SK-N-SH (cell line): ENCODE measurements around the gene FNDC4. TPM values are rescaled to one million over a fixed set of nuclear protein-coding genes. Genes with fewer than 3 reads are reported as not detected.

Source experiments
- CTCF ChIA-PET: fragments of 300-600, 350-600 bp; formaldehyde crosslinking; extraction: SDS; loops from one replicate; lab custom pipeline; 2021; lab: Yijun Ruan, JAX
- POLR2A ChIA-PET: fragments of 350-600 bp; sonication (Branson Sonifier 250); formaldehyde crosslinking; extraction: SDS; loops from one replicate; lab custom pipeline; 2020; ENCODE audit warnings: antibody characterized with exemption, inconsistent platforms; lab: Yijun Ruan, JAX
- DNase-seq: peaks from one replicate; pipeline ENCODE4 v3.0.0; 2012
- H2AFZ ChIP-seq: fragments of 200-600 bp; sonication (generic); 2 replicates; pipeline ENCODE4 v1.8.1; 2016; ENCODE audit warnings: antibody characterized with exemption, mild to moderate bottlenecking, low read depth
- H3F3A ChIP-seq: fragments of 200-600 bp; sonication (generic); replicated peaks from 2 replicates; pipeline ENCODE3; 2016; ENCODE audit warnings: antibody characterized with exemption, mild to moderate bottlenecking; ENCODE audit not compliant: insufficient read depth
- H3K27ac ChIP-seq, 2 experiments: fragments of 200-500 bp in 1 of 2; fragments of 200-600 bp in 1 of 2; sonication (Bioruptor generic) in 1 of 2; sonication (generic), shearing (Covaris generic) in 1 of 2; 2 replicates each; pipeline versions ENCODE4 v1.5.1 to v1.6.1; 2014 to 2016; ENCODE audit warnings: low read depth in 2 of 2, inconsistent platforms in 1 of 2, low read length in 1 of 2, mild to moderate bottlenecking in 1 of 2, mixed read lengths in 1 of 2
- H3K27me3 ChIP-seq: fragments of 200-600 bp; sonication (generic), shearing (Covaris generic); 2 replicates; pipeline ENCODE4 v1.6.1; 2016; ENCODE audit warnings: mixed run types; ENCODE audit not compliant: insufficient read depth
- H3K36me3 ChIP-seq, 2 experiments: fragments of 200-500 bp in 1 of 2; fragments of 200-600 bp in 1 of 2; sonication (Bioruptor generic) in 1 of 2; sonication (generic) in 1 of 2; replicated peaks in 1 of 2; 2 replicates each; pipeline versions ENCODE3 to v1.5.1; 2014 to 2016; ENCODE audit warnings: low read length in 1 of 2, mild to moderate bottlenecking in 1 of 2; ENCODE audit not compliant: insufficient read depth in 2 of 2, control insufficient read depth in 1 of 2
- H3K4me1 ChIP-seq, 2 experiments: fragments of 200-500 bp in 1 of 2; fragments of 200-600 bp in 1 of 2; sonication (Bioruptor generic) in 1 of 2; sonication (generic), shearing (Covaris generic) in 1 of 2; 2 replicates each; pipeline versions ENCODE4 v1.5.1 to v1.6.1; 2014 to 2016; ENCODE audit warnings: low read depth in 1 of 2, low read length in 1 of 2, mixed run types in 1 of 2; ENCODE audit not compliant: insufficient read depth in 2 of 2, control insufficient read depth in 1 of 2
- H3K4me2 ChIP-seq: fragments of 200-600 bp; sonication (generic), shearing (Covaris generic); 2 replicates; pipeline ENCODE4 v1.6.1; 2017; ENCODE audit warnings: mixed run types
- H3K4me3 ChIP-seq, 2 experiments: fragments of 200-500 bp in 1 of 2; fragments of 200-600 bp in 1 of 2; sonication (Bioruptor generic) in 1 of 2; sonication (generic), shearing (Covaris generic) in 1 of 2; 2 replicates each; pipeline versions ENCODE4 v1.5.1 to v1.8.1; 2014 to 2016; ENCODE audit warnings: low read depth in 2 of 2, inconsistent platforms in 1 of 2, low read length in 1 of 2, mild to moderate bottlenecking in 1 of 2, mixed read lengths in 1 of 2, moderate library complexity in 1 of 2
- H3K79me2 ChIP-seq: fragments of 200-600 bp; sonication (generic); 2 replicates; pipeline ENCODE4 v1.8.1; 2017; ENCODE audit warnings: mild to moderate bottlenecking; ENCODE audit not compliant: insufficient read depth
- H3K9ac ChIP-seq: fragments of 200-600 bp; sonication (generic); 2 replicates; pipeline ENCODE4 v1.6.1; 2017; ENCODE audit warnings: mixed run types
- H3K9me2 ChIP-seq: fragments of 200-600 bp; sonication (generic); 2 replicates; pipeline ENCODE4 v1.6.1; 2017; ENCODE audit warnings: mixed run types
- H3K9me3 ChIP-seq: fragments of 200-600 bp; sonication (generic); 2 replicates; pipeline ENCODE4 v1.6.1; 2017; ENCODE audit warnings: mixed run types, mild to moderate bottlenecking, moderate library complexity
- H4K20me1 ChIP-seq: fragments of 200-600 bp; sonication (generic); 2 replicates; pipeline ENCODE4 v1.6.1; 2017; ENCODE audit warnings: mild to moderate bottlenecking, mixed run types; ENCODE audit not compliant: insufficient read depth
- ELF1 ChIP-seq: IDR thresholded peaks from 2 replicates; pipeline ENCODE4 v1.4.0; 2012
- EZH2phosphoT487 ChIP-seq: fragments of 200-600 bp; sonication (generic); IDR thresholded peaks from 2 replicates; pipeline ENCODE4 v1.6.1; 2017; ENCODE audit warnings: low read depth, mixed run types, mild to moderate bottlenecking, antibody characterized with exemption, moderate library complexity, borderline replicate concordance
- FOSL2 ChIP-seq: IDR thresholded peaks from 2 replicates; pipeline ENCODE4 v1.4.0; 2012; ENCODE audit warnings: low read depth, mild to moderate bottlenecking, moderate library complexity, borderline replicate concordance
- GATA2 ChIP-seq: sonication (generic); formaldehyde crosslinking; IDR thresholded peaks from 2 replicates; pipeline ENCODE4 v1.5.0; 2020; ENCODE audit warnings: mild to moderate bottlenecking, missing genetic modification reagents
- JUND ChIP-seq: IDR thresholded peaks from 2 replicates; pipeline ENCODE4 v1.4.0; 2012
- MXI1 ChIP-seq: IDR thresholded peaks from 2 replicates; pipeline ENCODE4 v1.6.1; 2012; ENCODE audit warnings: mild to moderate bottlenecking, low read depth, low read length, improper control_type of control experiment
- NFIC ChIP-seq: IDR thresholded peaks from 2 replicates; pipeline ENCODE4 v1.4.0; 2012; ENCODE audit warnings: borderline replicate concordance
- NRF1 ChIP-seq: IDR thresholded peaks from 2 replicates; pipeline ENCODE4 v1.6.1; 2012; ENCODE audit warnings: low read depth, mild to moderate bottlenecking, low read length
- POLR2AphosphoS5 ChIP-seq: IDR thresholded peaks from 2 replicates; pipeline ENCODE4 v1.6.1; 2012; ENCODE audit warnings: low read depth, low read length
- RXRA ChIP-seq: IDR thresholded peaks from 2 replicates; pipeline ENCODE4 v1.4.0; 2012; ENCODE audit warnings: low read depth, mild to moderate bottlenecking, borderline replicate concordance
- SIN3A ChIP-seq: IDR thresholded peaks from 2 replicates; pipeline ENCODE4 v1.6.1; 2012; ENCODE audit warnings: low read depth, mild to moderate bottlenecking, low read length, moderate library complexity, borderline replicate concordance
- TCF12 ChIP-seq: IDR thresholded peaks from 2 replicates; pipeline ENCODE4 v1.4.0; 2012
- WGBS: methylation state at CpG from one replicate; pipeline ENCODE4 v1.1.6; 2017; ENCODE audit warnings: low lambda C conversion rate; 5-methylcytosine and 5-hydroxymethylcytosine counted together
- polyA plus RNA-seq, 3 experiments: library from polyadenylated mRNA; depleted of rRNA; stranded (reverse); fragments of >200 nt; gene quantifications; 2 replicates each; pipeline ENCODE4 v1.2.3, GENCODE V29; 2012
- TF ChIP-seq, protein P1 (sequence below): fragments of 150-350 bp; IDR thresholded peaks from 2 replicates; pipeline ENCODE4 v1.6.1; 2016; ENCODE audit warnings: mild to moderate bottlenecking, low read depth, low read length
- TF ChIP-seq, protein P2 (sequence below): IDR thresholded peaks from 2 replicates; pipeline ENCODE4 v1.4.0; 2012; ENCODE audit warnings: low read depth
- TF ChIP-seq, protein P3 (sequence below): IDR thresholded peaks from 2 replicates; pipeline ENCODE4; 2012
- TF ChIP-seq, protein P4 (sequence below): IDR thresholded peaks from 2 replicates; pipeline ENCODE4 v1.4.0; 2012; ENCODE audit warnings: low read depth, borderline replicate concordance

FNDC4 gene
- polyA plus RNA-seq, 1 of the 3 experiments (the other 2 are of a cell fraction): 27.0 TPM

DNA sequence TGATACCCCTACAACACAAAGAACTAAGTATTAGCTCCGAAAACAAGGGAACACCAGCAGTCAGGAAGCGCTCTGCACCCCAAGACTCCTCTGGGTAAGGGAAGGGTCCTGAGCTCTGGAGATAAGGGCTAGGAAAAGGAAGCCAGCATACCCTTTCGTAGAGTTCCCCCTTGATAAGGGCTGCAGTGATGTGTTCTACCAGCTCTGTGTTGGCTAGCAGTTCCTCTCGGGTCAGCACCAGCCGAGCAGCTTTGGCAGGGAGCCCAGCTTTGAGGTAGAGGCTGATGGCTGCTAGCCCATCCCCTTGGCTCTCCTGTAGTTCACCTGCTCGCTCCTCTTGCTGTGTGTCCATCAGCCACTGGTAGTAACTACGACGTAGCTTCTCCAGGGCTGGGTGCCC is 33.9 kb downstream of the FNDC4 start:
- Histone ChIP-seq H4K20me1 (no peaks in the 10 kb centered on the region), H3K27me3 (no peaks in the 10 kb centered on the region), H3K36me3 (peaks cover 15 to 28% of the 10 kb centered on the region in 2 experiments), H3K4me1 (no peaks in the 10 kb centered on the region), H2AFZ (no peak overlapping the region), H3K9me2 (no peaks in the 10 kb centered on the region), H3K9ac (no peak overlapping the region), H3K4me3 (no peak overlapping the region), H3K9me3 (no peaks in the 10 kb centered on the region), H3F3A (no peaks in the 10 kb centered on the region), H3K4me2 (no peak overlapping the region), H3K27ac (no peak overlapping the region)
- WGBS: 90% methylated on average over 7 of the region's 8 CpGs
- ChIA-PET POLR2A (no interaction called here), CTCF (interaction anchor here (0.7 kb wide), 1 partner anchor 53 kb away, joined by 3 read pairs; no protein-coding TSS in a partner anchor)
- DNase-seq: no peak
- TF ChIP-seq, protein P1, sequence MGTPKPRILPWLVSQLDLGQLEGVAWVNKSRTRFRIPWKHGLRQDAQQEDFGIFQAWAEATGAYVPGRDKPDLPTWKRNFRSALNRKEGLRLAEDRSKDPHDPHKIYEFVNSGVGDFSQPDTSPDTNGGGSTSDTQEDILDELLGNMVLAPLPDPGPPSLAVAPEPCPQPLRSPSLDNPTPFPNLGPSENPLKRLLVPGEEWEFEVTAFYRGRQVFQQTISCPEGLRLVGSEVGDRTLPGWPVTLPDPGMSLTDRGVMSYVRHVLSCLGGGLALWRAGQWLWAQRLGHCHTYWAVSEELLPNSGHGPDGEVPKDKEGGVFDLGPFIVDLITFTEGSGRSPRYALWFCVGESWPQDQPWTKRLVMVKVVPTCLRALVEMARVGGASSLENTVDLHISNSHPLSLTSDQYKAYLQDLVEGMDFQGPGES: no peak
- TF ChIP-seq NFIC: no peak
- TF ChIP-seq TCF12: no peak
- no peak for TF ChIP-seq FOSL2
- no peak for TF ChIP-seq EZH2phosphoT487
- no peak for TF ChIP-seq RXRA
- TF ChIP-seq JUND: no peak
- TF ChIP-seq, protein P2, sequence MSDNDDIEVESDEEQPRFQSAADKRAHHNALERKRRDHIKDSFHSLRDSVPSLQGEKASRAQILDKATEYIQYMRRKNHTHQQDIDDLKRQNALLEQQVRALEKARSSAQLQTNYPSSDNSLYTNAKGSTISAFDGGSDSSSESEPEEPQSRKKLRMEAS: no peak
- TF ChIP-seq POLR2AphosphoS5: no peak
- no peak for TF ChIP-seq MXI1
- TF ChIP-seq, protein P3, sequence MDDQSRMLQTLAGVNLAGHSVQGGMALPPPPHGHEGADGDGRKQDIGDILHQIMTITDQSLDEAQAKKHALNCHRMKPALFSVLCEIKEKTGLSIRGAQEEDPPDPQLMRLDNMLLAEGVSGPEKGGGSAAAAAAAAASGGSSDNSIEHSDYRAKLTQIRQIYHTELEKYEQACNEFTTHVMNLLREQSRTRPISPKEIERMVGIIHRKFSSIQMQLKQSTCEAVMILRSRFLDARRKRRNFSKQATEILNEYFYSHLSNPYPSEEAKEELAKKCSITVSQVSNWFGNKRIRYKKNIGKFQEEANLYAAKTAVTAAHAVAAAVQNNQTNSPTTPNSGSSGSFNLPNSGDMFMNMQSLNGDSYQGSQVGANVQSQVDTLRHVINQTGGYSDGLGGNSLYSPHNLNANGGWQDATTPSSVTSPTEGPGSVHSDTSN: no peak
- no peak for TF ChIP-seq SIN3A
- TF ChIP-seq, protein P4, sequence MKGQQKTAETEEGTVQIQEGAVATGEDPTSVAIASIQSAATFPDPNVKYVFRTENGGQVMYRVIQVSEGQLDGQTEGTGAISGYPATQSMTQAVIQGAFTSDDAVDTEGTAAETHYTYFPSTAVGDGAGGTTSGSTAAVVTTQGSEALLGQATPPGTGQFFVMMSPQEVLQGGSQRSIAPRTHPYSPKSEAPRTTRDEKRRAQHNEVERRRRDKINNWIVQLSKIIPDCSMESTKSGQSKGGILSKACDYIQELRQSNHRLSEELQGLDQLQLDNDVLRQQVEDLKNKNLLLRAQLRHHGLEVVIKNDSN: no peak
- TF ChIP-seq GATA2 (CRISPR knock-in tag): no peak
- TF ChIP-seq, all 33 proteins: peak for 0
- H3K79me2 ChIP-seq: no peaks in the 10 kb centered on the region

DNA sequence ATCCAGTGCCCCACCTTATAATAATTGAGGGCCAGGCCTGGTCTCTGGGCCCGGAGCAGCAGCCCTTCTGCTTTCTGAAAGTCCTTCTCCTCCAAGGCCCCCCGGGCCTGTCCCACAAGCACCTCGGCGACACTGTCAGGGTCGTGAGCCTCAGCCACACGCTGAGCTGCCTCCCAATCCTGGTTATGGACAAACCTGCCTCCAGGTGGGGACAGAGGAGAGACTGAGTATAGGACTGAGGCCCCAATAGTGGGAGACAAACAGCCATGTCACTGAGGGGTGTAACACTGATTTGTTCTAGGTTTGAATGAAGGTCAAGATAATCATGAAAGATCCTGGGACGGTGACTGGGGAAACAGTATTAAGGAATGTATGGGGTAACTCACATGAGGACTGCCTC is 41.0 kb downstream of the FNDC4 start:
- CTCF ChIA-PET: interaction anchor here (0.9 kb wide), 1 partner anchor 9 kb away, joined by 5 read pairs; no protein-coding TSS in a partner anchor
- no peak overlapping the region for H2AFZ ChIP-seq
- no peaks in the 10 kb centered on the region for H3K9me2 ChIP-seq
- no peaks in the 10 kb centered on the region for H3K27me3 ChIP-seq
- no peaks in the 10 kb centered on the region for H3K9me3 ChIP-seq
- no peaks in the 10 kb centered on the region for H4K20me1 ChIP-seq
- no peaks in the 10 kb centered on the region for H3K79me2 ChIP-seq
- no peaks in the 10 kb centered on the region for H3K4me1 ChIP-seq
- peaks cover 28 to 48% of the 10 kb centered on the region in 2 experiments for H3K36me3 ChIP-seq
- TF ChIP-seq NRF1: no peak
- TF ChIP-seq, protein P2: no peak
- no peak for TF ChIP-seq TCF12
- TF ChIP-seq ELF1: no peak
- TF ChIP-seq, protein P4: no peak
- TF ChIP-seq, protein P1: no peak
- H3K4me3 ChIP-seq: no peak overlapping the region
- POLR2A ChIA-PET: no interaction called here
- H3K27ac ChIP-seq: no peak overlapping the region
- no peaks in the 10 kb centered on the region for H3F3A ChIP-seq
- no peak overlapping the region for H3K4me2 ChIP-seq
- DNase-seq: no peak
- H3K9ac ChIP-seq: no peak overlapping the region
- WGBS: 89% methylated on average over 7 of the region's 7 CpGs
